Heart left ventricle (tissue), 16 donors: ENCODE data around the gene S100A11. TPM values are rescaled to one million over a fixed set of nuclear protein-coding genes. Genes with fewer than 3 reads are reported as not detected.

Source experiments
- ATAC-seq, 4 donors: fragments of 200-7000 bp; cut with Tn5 transposase; one replicate each; pipeline ENCODE4 v1.9.1; 2020 to 2022; ENCODE audit warnings: moderate library complexity in 4 of 4, mild to moderate bottlenecking in 3 of 4, moderate number of reproducible peaks in 1 of 4
- DNase-seq, 5 donors: peaks; one replicate each; pipeline ENCODE4 v3.0.0-alpha.2; 2020
- H3K27ac ChIP-seq, 12 donors: fragments of 200-600 bp; sonication (generic) in 4 of 12; one replicate each; pipeline versions ENCODE4 v1.5.0 to v1.8.0; 2016 to 2022; ENCODE audit warnings: mild to moderate bottlenecking in 2 of 12
- H3K27me3 ChIP-seq, 9 donors: fragments of 200-600 bp; sonication (generic) in 2 of 9; one replicate each; pipeline versions ENCODE4 v1.5.1 to v1.8.0; 2016 to 2022; ENCODE audit warnings: mild to moderate bottlenecking in 3 of 9
- H3K36me3 ChIP-seq, 9 donors: fragments of 200-600 bp; sonication (generic) in 2 of 9; one replicate each; pipeline versions ENCODE4 v1.5.0 to v1.8.0; 2018 to 2022; ENCODE audit warnings: mild to moderate bottlenecking in 2 of 9
- H3K4me1 ChIP-seq, 12 donors: fragments of 200-600 bp; sonication (generic) in 4 of 12; one replicate each; pipeline versions ENCODE4 v1.5.0 to v1.8.0; 2016 to 2022; ENCODE audit warnings: mild to moderate bottlenecking in 3 of 12
- H3K4me3 ChIP-seq, 12 donors: fragments of 200-600 bp; sonication (generic) in 4 of 12; one replicate each; pipeline versions ENCODE4 v1.5.0 to v1.8.0; 2017 to 2022; ENCODE audit warnings: mild to moderate bottlenecking in 9 of 12, moderate library complexity in 4 of 12
- H3K9me3 ChIP-seq, 12 donors: fragments of 200-600 bp; sonication (generic) in 4 of 12; one replicate each; pipeline versions ENCODE4 v1.5.0 to v1.8.0; 2016 to 2022; ENCODE audit warnings: mild to moderate bottlenecking in 1 of 12
- POLR2A ChIP-seq, 2 donors: fragments of 450-650 bp; IDR thresholded peaks; one replicate each; pipeline ENCODE4 v1.6.1; 2017; ENCODE audit warnings: antibody characterized with exemption in 2 of 2, mild to moderate bottlenecking in 2 of 2, moderate library complexity in 2 of 2
- WGBS, 4 donors: extraction: QIAGEN DNeasy Blood & Tissue Kit in 2 of 4; methylation state at CpG; one replicate each; pipeline versions ENCODE4 v1.1.5 to v1.1.7; 2013 to 2018; 5-methylcytosine and 5-hydroxymethylcytosine counted together
- intact Hi-C, 10 donors: fragments of 100-400 bp; cut with DNase I; formaldehyde crosslinking; loops; one replicate each; pipeline versions ENCODE4 v1.11.1 to v1.14.2; 2022
- polyA plus RNA-seq, 2 donors: library from polyadenylated mRNA; stranded (reverse); fragments of 200-250 nt; gene quantifications; one replicate each; pipeline ENCODE4 v1.2.3, GENCODE V29; 2013
- total RNA-seq, 9 donors: library from RNA; depleted of rRNA in 2 of 9; stranded (reverse); fragments of >200 nt in 2 of 9; fragmentation: NEBNext Ultra II Directional in 3 of 9; extraction: Animal tissue kit (Norgen Biotek cat#: 25700) in 3 of 9; gene quantifications; one replicate each; pipeline versions ENCODE4 v1.1.0 to v1.2.4, GENCODE V29; 2016 to 2023
- TF ChIP-seq, protein P1 (sequence below), 12 donors: fragments of 200-600 bp; sonication (generic) in 4 of 12; IDR thresholded peaks; one replicate each; pipeline versions ENCODE4 v1.5.0 to v1.8.0; 2018 to 2022; ENCODE audit warnings: antibody characterized with exemption in 12 of 12, mild to moderate bottlenecking in 5 of 12
- donor health status: ischemic (EF 13 %, LVEDD 7.1; RV severe dilation, severe dysfunction).
- donor health status: healthy with polysubstance abuse.
- donor health status: DM: no; HTN: yes; CAD: no.
- donor health status: DM: no; HTN: no; CAD: no.
- donor health status: ischemic (EF 25% LVEDD 6.9; RV normal size, moderate dysfunction).
- donor health status: ischemic (EF 25% LVEDD 5.7; RV mildly dilated, moderate dysfunction).
- donor health status: healthy.
- donor health status: DM: yes; HTN: yes; CAD: no.
- donor health status: ischemic (EF 35%, LVEDD 5.7; RV mildly dilated, moderate dysfunction).
- donor health status: nonischemic (EF 11% LVEDD 7.7; RV severe dilation, severe dysfunction).
- donor health status: DM: yes; HTN: yes; CAD: no.
- donor health status: PGD.
- donor health status: ischemic (EF 29% LVEDD 5.4; RV normal size, mild dysfunction).
- donor health status: nonischemic (EF 23%, LVEDD 6.1; RV moderate dilation, normal function).

Gene S100A11
- total and polyA plus RNA-seq, 11 donors: 44.9 to 571 (median 114) TPM

DNA sequence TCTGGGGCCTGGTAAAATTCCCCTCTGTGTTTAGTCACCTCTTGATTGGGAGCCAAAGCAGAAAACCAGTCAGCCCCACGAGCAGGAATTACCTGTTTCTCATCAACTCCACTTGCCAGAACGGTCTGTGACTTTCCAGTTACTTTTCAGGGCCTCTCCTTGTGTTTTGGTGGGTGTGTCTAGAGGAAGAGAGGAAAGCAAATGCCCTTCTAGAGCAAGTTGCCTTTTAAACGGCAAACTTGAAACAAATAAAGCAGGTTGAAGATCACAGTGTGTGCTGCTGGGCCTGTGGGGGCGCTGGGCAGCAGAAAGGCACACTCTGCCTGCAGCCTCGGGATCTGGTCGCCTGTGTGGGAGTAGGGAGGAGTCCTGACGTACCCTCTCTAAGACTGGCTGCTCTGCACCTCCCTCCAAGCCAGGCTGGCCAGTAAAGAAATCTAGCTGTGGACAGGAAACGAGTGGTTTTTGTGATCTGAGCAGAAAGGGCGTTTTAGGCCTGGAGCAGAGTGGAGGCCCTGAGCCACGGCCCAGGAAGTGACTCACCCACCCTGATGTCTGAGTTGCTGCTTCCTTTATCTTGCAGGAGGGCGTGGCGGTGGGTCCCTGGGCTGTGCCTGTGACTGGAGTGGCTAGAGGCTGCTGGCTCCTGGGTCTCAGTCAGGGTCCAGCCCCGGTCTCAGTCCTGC, 11.1 kb upstream of the S100A11 start:
- 3 to 9% (median 4%) methylated on average over 13 of the region's 13 CpGs for WGBS, 4 donors
- DNase-seq (peak; percentile 87 to 94 (median 94)), ATAC-seq (peak; percentile 94 to 97 (median 96))
- peaks cover 0 to 2% (median 0%) of the 10 kb centered on the region in 9 donors for H3K27me3 ChIP-seq
- TF ChIP-seq, protein P1, sequence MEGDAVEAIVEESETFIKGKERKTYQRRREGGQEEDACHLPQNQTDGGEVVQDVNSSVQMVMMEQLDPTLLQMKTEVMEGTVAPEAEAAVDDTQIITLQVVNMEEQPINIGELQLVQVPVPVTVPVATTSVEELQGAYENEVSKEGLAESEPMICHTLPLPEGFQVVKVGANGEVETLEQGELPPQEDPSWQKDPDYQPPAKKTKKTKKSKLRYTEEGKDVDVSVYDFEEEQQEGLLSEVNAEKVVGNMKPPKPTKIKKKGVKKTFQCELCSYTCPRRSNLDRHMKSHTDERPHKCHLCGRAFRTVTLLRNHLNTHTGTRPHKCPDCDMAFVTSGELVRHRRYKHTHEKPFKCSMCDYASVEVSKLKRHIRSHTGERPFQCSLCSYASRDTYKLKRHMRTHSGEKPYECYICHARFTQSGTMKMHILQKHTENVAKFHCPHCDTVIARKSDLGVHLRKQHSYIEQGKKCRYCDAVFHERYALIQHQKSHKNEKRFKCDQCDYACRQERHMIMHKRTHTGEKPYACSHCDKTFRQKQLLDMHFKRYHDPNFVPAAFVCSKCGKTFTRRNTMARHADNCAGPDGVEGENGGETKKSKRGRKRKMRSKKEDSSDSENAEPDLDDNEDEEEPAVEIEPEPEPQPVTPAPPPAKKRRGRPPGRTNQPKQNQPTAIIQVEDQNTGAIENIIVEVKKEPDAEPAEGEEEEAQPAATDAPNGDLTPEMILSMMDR (IDR thresholded peaks at IDR 0.05): peak in 11 of 12 donors; percentile 15 to 76 (median 47)
- TF ChIP-seq POLR2A (IDR thresholded peaks at IDR 0.05): peak in 1 of 2 donors; percentile 69
- no peaks in the 10 kb centered on the region for H3K9me3 ChIP-seq
- intact Hi-C loops: loop anchor here in 1 of 10 donors (5.0 kb wide), 1 partner anchor 394 kb away; no protein-coding TSS in a partner anchor
- no peaks in the 10 kb centered on the region for H3K36me3 ChIP-seq
- peaks cover 3 to 70% (median 17%) of the 10 kb centered on the region in 12 donors for H3K4me1 ChIP-seq
- H3K27ac ChIP-seq: peak overlapping the region; percentile 73 to 97 (median 86)
- peak overlapping the region in 9 of 12 donors; percentile 2 to 42 (median 25) for H3K4me3 ChIP-seq

DNA sequence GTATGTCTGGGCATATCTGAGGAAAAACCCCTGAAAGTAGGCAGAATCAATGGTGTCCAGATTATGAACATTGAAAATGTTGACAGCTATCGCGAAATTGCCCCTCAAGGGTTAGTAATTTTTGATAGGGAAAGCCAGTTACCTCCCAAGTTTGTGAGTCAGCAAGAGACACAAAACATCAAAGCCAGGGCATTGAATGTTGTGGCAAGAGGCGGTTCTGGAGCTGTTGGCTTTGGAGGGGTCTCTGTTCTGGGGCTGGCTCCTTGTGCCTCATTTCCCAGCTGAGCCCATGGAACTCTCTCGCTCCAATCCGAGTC, 10.6 kb upstream of the S100A11 start:
- peak in 1 of 5 donors; percentile 45 for DNase-seq
- intact Hi-C loops: loop anchor here in 1 of 10 donors (5.0 kb wide), 1 partner anchor 395 kb away; no protein-coding TSS in a partner anchor
- peaks cover 3 to 66% (median 17%) of the 10 kb centered on the region in 12 donors for H3K4me1 ChIP-seq
- peak in 1 of 4 donors; percentile 17 for ATAC-seq
- H3K36me3 ChIP-seq: no peaks in the 10 kb centered on the region
- H3K4me3 ChIP-seq: peak overlapping the region in 8 of 12 donors; percentile 2 to 42 (median 26)
- H3K9me3 ChIP-seq: no peaks in the 10 kb centered on the region
- H3K27me3 ChIP-seq: no peaks in the 10 kb centered on the region
- TF ChIP-seq POLR2A (IDR thresholded peaks at IDR 0.05): no peak
- TF ChIP-seq, protein P1 (IDR thresholded peaks at IDR 0.05): no peak
- WGBS, 4 donors: 59 to 65% (median 60%) methylated on average over 5 of the region's 5 CpGs
- peak overlapping the region; percentile 73 to 97 (median 86) for H3K27ac ChIP-seq

DNA sequence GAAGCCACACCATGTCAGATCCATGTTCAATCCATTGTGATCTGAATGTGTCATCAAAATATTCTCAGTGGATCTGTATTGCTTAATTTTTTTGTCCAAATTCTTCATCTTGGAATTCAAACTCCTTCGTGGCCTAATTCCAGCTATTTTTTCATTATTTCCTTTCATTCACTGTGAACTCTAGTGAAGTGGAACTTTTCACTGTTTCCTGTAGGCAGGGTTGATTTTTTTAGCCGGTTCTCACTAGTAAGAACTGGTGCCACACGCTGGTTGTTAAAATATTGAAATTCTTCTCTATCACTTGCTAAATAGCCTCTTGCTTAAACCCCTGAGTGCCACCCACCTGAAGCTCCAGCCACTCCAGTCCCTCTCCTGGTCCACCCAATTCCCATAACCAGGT, 7.6 kb upstream of the S100A11 start:
- intact Hi-C loops: no loop called here
- no peak for ATAC-seq
- no peaks in the 10 kb centered on the region for H3K27me3 ChIP-seq
- H3K27ac ChIP-seq: peak overlapping the region in 3 of 12 donors; percentile 9 to 25 (median 9)
- no peak overlapping the region for H3K4me3 ChIP-seq
- H3K36me3 ChIP-seq: no peaks in the 10 kb centered on the region
- WGBS, 4 donors: 21 to 28% (median 25%) methylated on average over 3 of the region's 3 CpGs
- TF ChIP-seq POLR2A (IDR thresholded peaks at IDR 0.05): no peak
- TF ChIP-seq, protein P1 (IDR thresholded peaks at IDR 0.05): no peak
- peaks cover 3 to 44% (median 17%) of the 10 kb centered on the region in 12 donors for H3K4me1 ChIP-seq
- no peak for DNase-seq
- H3K9me3 ChIP-seq: no peaks in the 10 kb centered on the region

DNA sequence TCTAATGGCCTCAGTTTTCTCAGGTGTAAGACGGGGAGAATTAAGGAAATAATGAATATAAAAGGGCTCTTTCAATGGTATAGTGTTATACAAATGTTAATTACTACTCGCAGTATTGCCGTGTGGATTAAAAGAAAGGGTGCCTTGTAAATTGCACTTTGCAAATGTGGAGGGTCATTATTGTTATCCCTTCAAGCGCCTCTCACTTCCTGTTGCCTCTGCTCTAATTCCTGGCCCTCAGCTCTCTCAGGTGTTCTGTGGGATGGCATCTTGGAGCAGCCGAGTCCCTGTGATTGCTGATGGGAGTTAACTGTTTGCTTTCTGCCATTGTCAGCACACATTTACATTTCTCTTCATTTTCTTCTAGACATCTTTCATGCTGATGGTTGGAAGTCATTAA, 7.1 kb upstream of the S100A11 start:
- DNase-seq: no peak
- 62 to 74% (median 70%) methylated on average over 5 of the region's 5 CpGs for WGBS, 4 donors
- H3K27ac ChIP-seq: no peak overlapping the region

More for the DNA sequence above, 7.1 kb upstream of the S100A11 start:
- no peak for ATAC-seq
- H3K27me3 ChIP-seq: no peaks in the 10 kb centered on the region
- no peak for TF ChIP-seq POLR2A (IDR thresholded peaks at IDR 0.05)
- TF ChIP-seq, protein P1 (IDR thresholded peaks at IDR 0.05): no peak
- H3K9me3 ChIP-seq: no peaks in the 10 kb centered on the region
- H3K4me3 ChIP-seq: no peak overlapping the region
- H3K36me3 ChIP-seq: no peaks in the 10 kb centered on the region
- intact Hi-C loops: no loop called here
- H3K4me1 ChIP-seq: peaks cover 3 to 42% (median 17%) of the 10 kb centered on the region in 12 donors
